ENCODE measurements around the gene AFF1.
"Not testable (repeated sequence)": the region's sequence is repeated elsewhere in the genome, so short reads cannot be mapped to it uniquely, and the experiment has no call there.

AFF1 gene

DNA sequence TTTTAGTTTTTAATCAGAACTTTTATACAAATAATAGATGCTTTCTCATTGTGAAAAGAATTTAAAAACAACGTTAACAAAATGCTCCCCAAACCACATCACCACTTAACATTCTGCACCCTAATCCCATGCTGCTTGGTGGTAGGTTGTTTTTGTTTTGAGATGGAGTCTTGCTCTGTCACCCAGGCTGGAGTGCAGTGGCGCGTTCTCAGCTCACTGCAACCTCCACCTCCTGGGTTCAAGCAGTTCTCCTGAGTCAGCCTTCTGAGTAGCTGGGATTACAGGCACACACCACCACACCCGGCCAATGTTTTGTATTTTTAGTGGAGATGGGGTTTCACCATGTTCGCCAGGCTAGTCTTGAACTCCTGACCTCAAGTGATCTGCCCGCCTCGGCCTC, 102.4 kb downstream of the AFF1 start:
- not testable (repeated sequence) for DNase-seq

DNA sequence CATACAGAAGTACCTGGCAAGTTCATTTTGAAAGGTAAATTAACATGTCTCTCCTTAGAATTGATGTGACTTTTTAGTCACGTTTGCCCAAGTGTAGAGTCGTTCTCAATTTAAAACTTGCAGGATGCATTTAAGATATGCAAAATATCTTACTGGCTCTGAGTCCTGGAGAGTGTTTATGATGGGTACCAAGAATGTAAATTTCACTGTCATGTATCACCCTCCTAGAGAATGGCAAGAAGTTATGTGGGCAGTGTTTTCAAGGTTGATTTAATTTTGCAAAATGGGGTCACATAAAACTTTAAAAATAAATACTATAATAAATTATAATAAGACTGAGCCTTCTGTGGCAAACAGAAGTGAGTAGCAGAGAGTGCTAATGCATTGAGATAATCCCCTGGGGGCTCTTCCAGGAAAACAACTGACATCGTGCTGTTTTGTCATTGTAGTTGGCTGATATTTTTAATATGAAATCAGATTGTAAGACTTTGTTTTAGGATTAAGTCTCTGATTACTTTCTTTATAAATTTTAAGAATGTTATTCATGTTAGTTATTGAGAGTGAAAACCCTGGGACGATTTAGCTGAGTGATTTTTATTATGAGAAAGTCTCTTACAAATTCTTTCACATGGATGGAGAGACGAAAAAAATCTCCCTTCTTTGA, 103.0 kb downstream of the AFF1 start:
- DNase-seq, result no peak

DNA sequence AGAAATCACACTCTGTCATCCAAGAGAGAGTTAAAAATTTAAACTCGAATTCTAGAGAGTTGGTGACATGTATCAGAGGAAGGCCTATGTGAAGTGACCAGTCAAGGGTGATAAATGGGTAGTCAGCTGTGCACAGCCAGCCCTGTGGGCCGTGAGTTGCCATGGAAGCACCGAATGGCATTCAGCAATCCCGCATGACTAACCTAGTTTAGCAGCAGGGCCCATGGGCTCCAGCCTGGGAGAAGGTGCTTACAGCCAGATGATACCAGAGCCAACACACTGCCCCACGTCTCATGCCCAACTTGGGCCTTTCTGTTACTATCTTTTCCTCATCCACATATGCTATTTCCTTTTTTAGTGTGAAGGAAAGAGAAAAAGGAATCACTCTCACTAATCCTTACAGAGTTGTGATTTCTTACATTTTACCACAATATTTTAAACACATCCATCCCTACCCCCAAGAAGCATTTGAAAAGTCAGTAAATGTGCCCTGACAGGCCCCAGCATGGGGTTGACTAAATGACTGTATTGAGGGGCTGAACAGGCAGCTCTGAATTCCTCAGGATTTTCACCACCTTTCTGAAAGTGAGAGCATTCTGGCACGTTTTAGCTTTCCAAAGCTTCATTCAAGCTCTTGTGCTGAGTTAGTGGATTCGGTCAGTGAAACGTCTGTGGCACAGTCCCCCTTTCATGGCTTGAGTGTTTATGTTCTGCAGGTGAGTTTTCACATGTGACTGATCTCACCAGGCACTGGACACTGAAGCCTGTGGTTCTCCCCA, 104.2 kb downstream of the AFF1 start:
- DNase-seq, result peak; percentile 42 to 59

DNA sequence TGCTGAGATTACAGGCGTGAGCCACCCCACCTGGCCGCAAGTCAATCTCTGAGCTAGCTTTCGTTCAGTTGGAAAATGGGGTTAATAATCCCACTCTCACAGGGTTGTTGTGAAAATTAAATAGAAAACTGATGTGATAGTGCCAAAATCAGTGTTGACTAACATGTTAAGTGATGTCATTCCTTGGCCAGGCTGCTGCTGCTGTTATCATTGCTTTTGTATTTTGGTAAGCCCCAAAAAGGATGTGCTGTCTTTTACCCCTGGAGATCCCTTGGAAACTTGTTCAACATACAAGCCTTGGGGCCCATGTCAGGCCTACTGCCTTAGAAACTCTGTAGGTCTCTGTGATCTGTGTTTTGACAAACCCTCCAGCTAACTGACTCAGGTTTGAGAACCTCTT, 106.3 kb downstream of the AFF1 start:
- DNase-seq, result no peak

DNA sequence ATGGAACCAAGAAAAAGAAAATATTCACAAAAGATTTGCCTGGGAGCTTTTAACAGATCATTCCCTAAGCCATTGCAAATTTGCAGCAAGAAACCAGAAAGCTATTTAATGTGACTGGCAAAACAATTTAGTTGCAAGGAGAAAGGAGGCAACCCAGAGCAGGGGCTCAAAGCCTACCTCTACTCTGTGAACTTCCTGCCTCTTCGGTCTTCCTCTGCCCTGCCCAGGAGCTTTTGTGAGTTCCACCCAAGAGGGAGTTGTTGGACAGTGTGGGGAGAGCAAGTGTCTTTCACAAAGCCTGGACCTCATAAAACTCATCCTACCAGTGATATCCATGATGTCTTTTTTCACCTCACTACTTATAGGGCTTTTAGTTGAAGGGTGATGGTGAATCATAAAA, 107.4 kb downstream of the AFF1 start:
- no peak for DNase-seq

DNA sequence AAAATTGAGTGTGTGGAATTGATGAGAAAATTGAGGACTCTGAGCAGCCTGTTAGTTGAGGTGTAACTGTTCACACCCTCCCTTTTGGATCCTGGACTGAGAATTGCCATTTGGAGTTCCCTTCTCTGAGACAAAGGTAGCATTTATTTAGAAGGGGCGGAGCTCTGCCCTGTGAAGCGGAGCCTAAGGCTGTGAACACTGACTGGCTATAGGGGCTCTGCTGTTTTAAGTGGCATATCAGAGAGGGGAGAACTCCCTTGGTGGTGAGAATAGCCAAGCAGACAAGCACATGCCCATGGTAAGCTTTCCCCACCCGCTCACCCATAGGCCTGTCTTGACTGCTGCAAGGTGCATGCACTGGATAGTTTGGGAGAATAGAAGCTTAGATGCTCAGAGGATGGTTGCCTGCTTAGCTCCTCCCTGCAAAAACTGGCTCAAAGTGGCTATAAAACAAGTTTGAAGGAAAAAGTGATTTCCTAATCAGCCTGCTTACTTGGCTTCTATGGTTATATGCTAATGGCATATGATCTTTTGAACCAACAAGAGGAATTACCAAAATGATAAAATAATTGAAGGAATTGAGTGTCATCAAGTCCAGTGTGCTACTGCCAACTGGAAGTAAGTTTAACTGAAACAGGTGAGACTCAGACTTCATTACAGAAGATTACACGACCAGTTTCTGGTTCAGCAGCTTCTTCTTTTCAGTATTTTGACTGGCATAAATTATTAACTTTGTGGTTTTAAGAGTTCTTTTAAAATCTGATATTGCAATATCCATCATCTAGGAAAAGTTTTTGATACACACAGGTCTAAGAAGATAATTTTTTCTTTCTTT, 108.4 kb downstream of the AFF1 start:
- DNase-seq, result no peak

DNA sequence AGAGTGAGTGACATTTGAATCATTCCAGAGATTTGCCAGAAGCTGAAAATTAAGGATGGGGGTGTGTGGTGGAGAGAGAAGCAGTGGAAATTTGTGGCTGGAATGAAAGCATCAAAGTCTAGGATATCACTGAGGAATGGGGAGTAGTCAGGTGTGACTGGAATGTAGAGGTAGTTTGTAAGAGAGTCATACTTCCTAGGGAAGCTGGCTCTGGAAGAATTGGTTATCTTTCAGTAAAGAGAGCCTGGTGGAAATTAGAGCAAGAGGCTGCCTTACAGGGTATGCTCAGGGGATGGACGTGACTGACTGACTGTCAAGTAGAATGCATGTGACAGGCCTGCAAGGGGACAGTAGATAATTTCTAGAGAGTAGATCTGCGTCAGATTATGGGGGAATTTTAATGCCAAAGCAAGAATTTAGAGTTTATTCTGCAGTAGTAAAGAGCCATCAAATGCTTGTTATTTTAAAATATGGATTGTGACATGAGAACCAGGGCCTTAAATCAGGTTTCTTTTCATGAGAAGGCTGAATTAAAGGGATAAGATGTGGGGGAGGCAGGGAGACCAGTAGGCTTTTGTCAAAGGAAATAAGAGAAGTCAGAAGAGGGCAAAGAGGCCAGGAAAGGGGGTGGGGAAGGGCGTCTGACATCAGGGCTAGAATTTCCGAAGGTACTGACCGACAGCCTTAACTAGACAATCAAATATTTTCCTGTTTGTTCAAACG, 109.9 kb downstream of the AFF1 start:
- no peak for DNase-seq

DNA sequence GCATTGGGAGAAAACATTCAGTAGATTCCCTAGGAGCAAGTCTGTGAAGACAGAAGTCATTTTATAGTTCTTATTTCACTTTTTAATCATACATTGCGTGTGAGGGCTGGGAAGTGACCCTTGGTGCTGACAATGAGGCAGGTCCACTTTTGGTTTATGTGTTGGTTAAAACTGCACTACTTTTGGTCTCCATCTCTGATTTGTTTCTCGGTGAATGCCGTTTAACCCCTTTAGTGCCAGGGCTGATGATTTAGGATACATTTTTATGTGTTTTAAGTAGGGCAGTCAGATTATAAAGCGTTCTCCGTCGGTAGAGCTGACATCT, 110.4 kb downstream of the AFF1 start:
- DNase-seq, result no peak

DNA sequence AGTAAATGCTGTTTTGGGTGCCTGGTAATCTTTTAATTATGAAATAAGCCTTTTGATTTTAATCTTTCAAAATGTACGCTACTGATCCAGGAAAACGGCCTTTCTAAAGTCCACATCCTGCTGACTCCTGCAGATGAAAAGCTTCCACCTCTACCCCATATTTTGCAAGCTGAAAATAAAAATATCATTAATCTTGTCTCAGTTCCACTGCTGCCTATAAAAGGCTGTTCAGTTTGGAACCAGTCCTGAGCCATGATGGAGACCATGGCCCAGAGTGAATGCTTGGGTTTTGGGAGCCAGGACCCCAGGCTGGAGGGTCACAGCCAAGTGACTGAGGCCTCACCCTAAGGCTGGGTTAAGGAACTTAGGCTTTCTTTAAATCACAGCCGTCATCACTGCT, 110.8 kb downstream of the AFF1 start:
- DNase-seq, result no peak

DNA sequence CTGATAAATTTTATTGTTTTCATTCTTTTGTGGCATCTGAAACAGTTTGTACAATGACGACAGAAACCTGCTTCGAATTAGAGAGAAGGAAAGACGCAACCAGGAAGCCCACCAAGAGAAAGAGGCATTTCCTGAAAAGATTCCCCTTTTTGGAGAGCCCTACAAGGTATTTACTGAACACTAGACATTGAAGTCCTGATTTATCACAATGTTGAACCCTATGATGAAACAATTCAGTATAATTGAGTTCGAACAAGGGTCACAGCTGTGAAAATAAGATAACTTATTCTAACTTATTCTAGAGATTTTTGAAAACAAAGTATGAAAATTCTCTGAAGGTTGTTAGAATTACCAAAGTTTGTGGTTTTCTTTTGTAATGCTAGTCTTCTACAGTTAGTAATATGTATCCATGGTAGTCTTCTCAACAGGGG, 111.3 kb downstream of the AFF1 start:
- no peak for DNase-seq

DNA sequence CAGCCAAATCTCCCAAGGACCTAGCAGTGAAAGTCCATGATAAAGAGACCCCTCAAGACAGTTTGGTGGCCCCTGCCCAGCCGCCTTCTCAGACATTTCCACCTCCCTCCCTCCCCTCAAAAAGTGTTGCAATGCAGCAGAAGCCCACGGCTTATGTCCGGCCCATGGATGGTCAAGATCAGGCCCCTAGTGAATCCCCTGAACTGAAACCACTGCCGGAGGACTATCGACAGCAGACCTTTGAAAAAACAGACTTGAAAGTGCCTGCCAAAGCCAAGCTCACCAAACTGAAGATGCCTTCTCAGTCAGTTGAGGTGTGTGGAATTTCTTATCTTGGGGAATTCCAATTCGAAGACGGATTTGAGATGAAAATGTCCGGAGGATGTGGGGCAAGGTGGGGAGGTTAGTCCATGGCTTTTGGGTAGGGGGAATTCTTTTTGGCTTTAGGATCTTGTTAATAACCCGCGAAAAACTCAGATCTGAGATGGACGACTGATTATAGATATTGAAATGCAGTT, 112.5 kb downstream of the AFF1 start:
- no peak for DNase-seq

DNA sequence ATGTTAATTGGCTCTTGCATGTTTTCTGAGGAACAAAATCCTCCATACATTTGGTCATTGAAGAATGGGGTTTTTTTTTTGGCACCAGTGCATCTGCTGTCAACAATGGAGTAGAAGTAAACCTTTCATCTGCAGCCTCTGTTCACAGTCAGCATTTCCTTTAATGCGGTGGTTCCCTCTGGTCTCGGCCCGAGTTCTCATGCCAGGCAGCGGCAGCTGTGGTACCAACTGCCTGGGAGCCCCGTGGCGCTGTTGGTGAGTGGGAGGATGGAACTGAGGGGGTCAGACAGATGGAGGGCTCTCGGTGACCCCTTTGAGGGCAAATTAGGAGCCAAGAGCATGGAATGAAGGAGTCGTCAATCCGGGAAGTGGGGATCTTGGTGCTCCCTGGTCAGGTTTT, 114.7 kb downstream of the AFF1 start:
- DNase-seq, result no peak

DNA sequence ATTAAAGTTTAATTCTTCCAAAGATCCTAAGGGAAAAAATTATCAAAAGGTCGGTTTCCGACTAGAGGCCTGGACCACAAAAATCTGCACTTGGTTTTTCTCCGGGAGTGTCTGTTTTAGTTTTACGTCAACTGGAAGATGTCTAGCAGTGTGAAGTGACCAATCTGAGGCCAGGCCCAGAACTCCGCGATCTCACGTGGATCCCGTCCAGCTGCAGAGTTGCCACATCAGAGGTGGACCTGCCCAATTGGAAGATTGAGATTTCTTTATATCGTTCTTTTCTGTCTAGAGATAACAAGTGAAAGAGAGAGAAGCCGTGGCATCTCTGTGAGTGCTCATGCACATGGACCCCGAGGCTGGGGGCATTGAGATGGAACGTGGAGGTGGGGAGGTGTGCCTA, 115.8 kb downstream of the AFF1 start:
- no peak for DNase-seq

DNA sequence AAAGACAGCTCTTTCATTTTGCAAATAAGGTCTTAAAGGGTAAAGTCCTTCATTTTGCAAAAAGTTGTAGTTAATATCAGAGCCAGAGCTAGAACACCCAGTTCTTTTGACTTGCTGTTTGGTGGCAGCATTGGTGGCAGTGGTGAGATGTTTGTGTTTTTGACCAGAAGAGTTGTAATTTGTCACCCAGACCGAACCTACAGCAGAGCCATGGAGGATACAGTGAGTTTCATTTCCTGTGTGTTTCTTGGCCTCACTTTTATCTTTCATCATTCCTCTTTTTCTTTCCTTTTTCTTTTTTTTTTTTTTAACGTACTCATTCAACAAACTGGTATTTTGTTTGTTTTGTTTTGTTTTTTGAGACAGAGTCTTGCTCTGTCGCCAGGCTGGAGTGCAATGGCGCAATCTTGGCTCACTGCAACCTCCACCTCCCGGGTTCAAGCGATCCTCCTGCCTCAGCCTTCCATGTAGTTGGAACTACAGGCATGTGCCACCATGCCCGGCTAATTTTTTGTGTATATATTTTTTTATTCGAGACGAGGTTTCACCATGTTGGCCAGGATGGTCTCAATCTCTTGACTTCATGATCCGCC, 116.4 kb downstream of the AFF1 start:
- DNase-seq, result no peak

DNA sequence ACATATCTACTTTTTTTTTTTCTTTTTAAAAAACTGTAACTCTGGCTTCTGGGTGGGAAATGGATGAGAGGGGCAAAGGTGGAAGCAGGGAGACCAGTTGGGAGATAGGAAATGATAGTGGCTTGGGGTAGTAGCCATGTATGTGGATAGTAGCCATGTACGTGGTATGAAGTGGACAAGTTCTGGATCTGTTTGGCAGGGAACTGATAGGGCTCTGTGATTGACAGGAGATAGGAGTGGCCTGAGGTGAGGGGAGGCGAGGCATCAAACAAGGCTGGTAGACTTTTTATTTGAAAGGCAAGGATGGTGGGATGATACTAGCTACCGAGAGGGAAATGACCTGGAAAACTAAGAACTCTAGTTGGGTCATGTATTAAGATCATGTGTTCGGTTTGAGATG, 117.8 kb downstream of the AFF1 start:
- no peak for DNase-seq

DNA sequence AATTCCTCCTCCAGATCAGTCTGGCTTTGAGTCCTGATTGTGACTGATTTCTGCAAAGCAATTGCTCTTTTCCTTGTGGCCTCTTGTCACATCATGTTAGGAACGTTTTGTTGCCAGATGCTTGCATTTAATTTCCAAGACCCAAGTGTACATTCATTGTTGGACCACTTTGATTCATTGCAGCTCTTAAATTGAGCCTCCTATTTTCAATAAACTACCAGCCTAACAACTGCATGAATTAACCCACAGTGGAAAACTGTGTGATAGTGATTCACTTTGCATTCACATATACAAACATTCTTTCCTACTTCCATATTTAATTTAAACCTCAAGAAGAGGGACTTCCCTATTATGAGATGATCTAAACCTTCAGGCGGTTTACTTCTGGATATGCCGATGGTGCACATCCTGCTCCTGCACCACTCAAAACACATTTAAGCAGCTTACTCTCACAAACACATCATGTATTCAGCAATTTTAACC, 118.4 kb downstream of the AFF1 start:
- DNase-seq, result no peak

DNA sequence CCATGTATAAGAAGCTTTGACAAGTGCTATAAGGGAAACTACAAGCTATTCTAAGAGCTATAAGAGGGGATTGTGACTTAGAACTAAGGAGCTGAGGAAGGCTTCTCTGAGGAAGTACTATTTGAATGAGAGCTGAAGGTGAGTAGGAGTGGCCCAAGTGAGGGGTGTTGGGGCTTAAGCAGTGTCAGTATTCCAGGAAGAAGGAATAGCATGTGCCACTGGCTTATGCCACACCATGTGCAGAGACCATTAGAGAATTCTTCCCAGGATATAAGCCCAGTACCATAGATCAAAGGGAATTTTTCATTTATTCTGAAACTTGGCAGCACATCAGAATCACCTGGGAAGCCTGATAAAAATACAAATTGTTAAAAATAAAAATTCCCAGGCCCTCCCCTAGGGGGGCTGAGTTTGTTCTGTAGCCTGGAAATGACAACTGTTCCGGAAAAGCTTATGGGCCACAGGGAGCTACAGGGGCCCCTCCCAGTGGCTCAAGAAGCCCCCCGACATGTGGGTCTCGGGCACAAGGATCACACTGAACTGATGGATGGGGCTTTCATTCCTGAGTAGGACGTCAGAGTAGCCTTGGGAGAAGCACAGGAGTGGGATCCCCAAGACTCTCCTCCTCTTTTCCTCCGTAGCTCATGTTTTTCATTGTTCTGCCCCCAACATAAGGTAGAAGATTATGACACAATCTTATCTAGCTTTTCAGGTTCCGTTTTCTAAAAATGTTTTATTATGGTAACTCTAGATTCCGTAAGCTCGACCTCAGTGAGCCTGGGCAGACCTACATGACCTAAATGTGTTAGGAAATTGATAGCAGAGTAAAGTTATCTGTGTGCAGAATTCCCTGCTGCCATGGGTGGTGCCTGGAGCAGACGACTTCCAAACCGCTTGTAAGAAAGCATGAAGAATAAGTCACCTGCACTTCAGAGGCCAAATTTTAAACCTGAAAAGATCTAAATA, 119.3 kb downstream of the AFF1 start:
- DNase-seq, result no peak

DNA sequence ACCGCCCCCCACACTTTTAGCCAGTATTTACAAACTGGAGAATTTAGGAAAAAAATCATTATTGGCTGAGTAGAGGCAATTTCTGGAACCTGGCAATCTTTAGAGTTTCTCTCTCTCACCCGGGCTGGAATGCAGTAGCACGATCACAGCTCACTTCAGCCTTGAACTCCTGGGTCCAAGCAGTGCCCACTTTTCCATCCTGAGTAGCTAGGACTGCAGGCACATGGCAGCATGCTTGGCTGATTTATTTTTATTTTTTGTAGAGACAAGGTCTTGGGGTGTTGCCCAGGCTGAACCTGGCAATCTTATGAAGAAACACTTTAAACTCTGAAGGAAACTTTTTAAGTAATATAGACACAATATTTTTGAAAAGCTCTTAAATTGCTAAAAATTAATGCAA, 120.1 kb downstream of the AFF1 start:
- DNase-seq, result no peak

DNA sequence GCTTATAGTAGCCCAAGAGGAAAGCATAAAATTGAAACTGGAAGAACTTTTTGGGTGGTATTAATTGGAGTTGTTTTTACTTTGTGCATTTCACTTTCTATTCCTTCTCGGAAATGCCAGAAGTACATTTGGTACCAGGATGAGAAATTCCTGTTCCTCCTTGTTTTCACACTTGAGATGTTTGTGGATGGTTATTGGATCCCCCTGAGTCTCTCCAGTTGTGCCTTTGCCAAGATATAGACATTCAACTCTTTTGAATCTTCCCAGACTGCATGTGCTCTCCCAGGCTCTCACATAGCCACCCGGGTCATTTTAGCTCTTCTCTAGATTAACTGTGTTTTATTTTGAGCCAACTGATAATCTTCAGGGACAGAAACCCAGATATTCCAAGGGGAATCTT, 120.5 kb downstream of the AFF1 start:
- no peak for DNase-seq

DNA sequence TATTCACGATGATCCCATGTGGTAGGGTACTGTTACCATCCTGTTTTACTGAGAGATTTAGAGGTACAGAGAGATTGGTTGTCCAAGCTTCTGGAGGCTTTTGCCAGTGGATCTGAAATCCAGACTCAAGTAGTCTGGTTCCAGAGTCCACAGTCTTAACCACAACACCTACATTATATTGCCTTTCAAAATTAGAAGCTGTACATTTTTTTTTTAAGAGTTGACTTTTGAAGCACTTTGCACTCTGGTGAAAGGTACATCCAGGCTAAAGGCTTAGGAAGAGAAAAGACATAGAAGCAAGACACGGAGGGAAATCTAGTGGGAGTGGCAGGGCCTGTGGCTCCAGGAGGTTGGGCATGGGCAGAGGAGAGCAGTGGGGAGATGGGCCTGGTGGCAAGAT, 122.1 kb downstream of the AFF1 start:
- no peak for DNase-seq

DNA sequence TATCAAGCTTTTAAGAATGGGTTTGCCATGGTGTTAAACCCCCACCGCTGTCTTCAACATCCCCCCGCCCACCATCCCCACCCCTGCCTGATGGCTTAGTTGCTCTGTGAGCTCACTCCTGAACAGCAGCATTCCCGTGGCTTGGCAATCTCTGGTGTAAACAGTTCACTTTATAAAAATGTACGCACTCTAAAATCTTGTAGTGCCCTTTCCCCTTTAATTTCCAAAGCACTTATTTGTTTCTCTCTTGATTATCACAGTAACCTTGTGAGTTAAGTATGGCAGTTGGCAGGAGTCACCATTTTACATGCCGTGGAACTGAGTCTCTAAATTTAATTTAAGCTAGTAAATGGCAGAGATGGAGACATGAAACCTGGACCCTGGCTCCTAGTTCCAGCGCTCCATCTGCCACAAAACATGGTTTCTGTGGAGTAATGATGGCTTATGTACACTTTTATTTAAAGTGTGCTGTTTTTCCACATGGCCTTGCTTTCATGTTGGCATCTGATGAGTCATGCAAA, 123.1 kb downstream of the AFF1 start:
- no peak for DNase-seq
